Heart right ventricle (tissue), 16 donors: ENCODE measurements around the gene TNIP3. TPM values are rescaled to one million over a fixed set of nuclear protein-coding genes. Genes with fewer than 3 reads are reported as not detected.

Source experiments
- ATAC-seq, 8 donors: fragments of 200-7000 bp; cut with Tn5 transposase; one replicate each; pipeline ENCODE4 v1.9.1; 2020; ENCODE audit warnings: mild to moderate bottlenecking in 8 of 8, moderate library complexity in 8 of 8, moderate number of reproducible peaks in 1 of 8
- DNase-seq, 2 donors: peaks; one replicate each; pipeline ENCODE4 v3.0.0-alpha.2; 2020
- H3K27ac ChIP-seq, 10 donors: fragments of 200-600 bp; sonication (generic) in 2 of 10; one replicate each; pipeline versions ENCODE4 v1.5.0 to v1.8.0; 2020 to 2022; ENCODE audit warnings: mild to moderate bottlenecking in 3 of 10
- H3K27me3 ChIP-seq, 7 donors: fragments of 200-600 bp; one replicate each; pipeline ENCODE4 v1.8.0; 2021 to 2022; ENCODE audit warnings: mild to moderate bottlenecking in 2 of 7
- H3K36me3 ChIP-seq, 9 donors: fragments of 200-600 bp; sonication (generic) in 1 of 9; one replicate each; pipeline versions ENCODE4 v1.5.0 to v1.8.0; 2020 to 2022; ENCODE audit warnings: mild to moderate bottlenecking in 2 of 9
- H3K4me1 ChIP-seq, 9 donors: fragments of 200-600 bp; sonication (generic) in 1 of 9; one replicate each; pipeline versions ENCODE4 v1.5.0 to v1.8.0; 2020 to 2022; ENCODE audit warnings: mild to moderate bottlenecking in 4 of 9
- H3K4me3 ChIP-seq, 10 donors: fragments of 200-600 bp; sonication (generic) in 2 of 10; one replicate each; pipeline versions ENCODE4 v1.5.0 to v1.8.0; 2020 to 2022; ENCODE audit warnings: mild to moderate bottlenecking in 7 of 10, moderate library complexity in 2 of 10
- H3K9me3 ChIP-seq, 11 donors: fragments of 200-600 bp in 10 of 11; sonication (generic) in 2 of 11; one replicate each; pipeline versions ENCODE4 v1.5.0 to v1.8.0; 2013 to 2022; ENCODE audit warnings: mild to moderate bottlenecking in 2 of 11, control low read depth in 1 of 11, moderate library complexity in 1 of 11
- CTCF ChIP-seq, 9 donors: fragments of 200-600 bp; sonication (generic) in 2 of 9; IDR thresholded peaks; one replicate each; pipeline versions ENCODE4 v1.5.0 to v1.8.0; 2021 to 2022; ENCODE audit warnings: antibody characterized with exemption in 9 of 9, mild to moderate bottlenecking in 5 of 9, moderate library complexity in 1 of 9
- WGBS, 2 donors: extraction: QIAGEN DNeasy Blood & Tissue Kit; methylation state at CpG; one replicate each; pipeline ENCODE4 v1.1.7; 2013; ENCODE audit warnings: inconsistent platforms in 1 of 2; 5-methylcytosine and 5-hydroxymethylcytosine counted together
- intact Hi-C, 10 donors: fragments of 100-400 bp; cut with DNase I; formaldehyde crosslinking; loops; one replicate each; pipeline versions ENCODE4 v1.11.1 to v1.14.2; 2022
- polyA plus RNA-seq, 2 donors: library from polyadenylated mRNA; stranded (reverse); fragments of 200-250 nt; gene quantifications; one replicate each; pipeline ENCODE4 v1.2.3, GENCODE V29; 2013
- total RNA-seq, 10 donors: library from RNA; stranded (reverse); fragmentation: NEBNext Ultra II Directional in 3 of 10; extraction: Animal tissue kit (Norgen Biotek cat#: 25700) in 3 of 10; gene quantifications; one replicate each; pipeline versions ENCODE4 v1.2.1 to v1.2.4, GENCODE V29; 2021 to 2023
- donor health status: Arrhythmogenic right ventricular cardiomyopathy.
- donor health status: ischemic (EF 13 %, LVEDD 7.1; RV severe dilation, severe dysfunction).
- donor health status: healthy with polysubstance abuse.
- donor health status: DM: no; HTN: yes; CAD: no.
- donor health status: DM: no; HTN: no; CAD: no.
- donor health status: ischemic (EF 25% LVEDD 6.9; RV normal size, moderate dysfunction).
- donor health status: ischemic (EF 25% LVEDD 5.7; RV mildly dilated, moderate dysfunction).
- donor health status: healthy.
- donor health status: DM: yes; HTN: yes; CAD: no.
- donor health status: Ischemic cardiomyopathy.
- donor health status: ischemic (EF 35%, LVEDD 5.7; RV mildly dilated, moderate dysfunction).
- donor health status: nonischemic (EF 11% LVEDD 7.7; RV severe dilation, severe dysfunction).
- donor health status: DM: yes; HTN: yes; CAD: no.
- donor health status: PGD.
- donor health status: ischemic (EF 29% LVEDD 5.4; RV normal size, mild dysfunction).
- donor health status: nonischemic (EF 23%, LVEDD 6.1; RV moderate dilation, normal function).

Gene TNIP3
- total and polyA plus RNA-seq, 12 donors: 0.04 to 0.49 TPM; not detected in 10

- WGBS, 2 donors: 68 to 81% methylated on average over 4 of the region's 4 CpGs
- Histone ChIP-seq H3K27ac (peak overlapping the region in 1 of 10 donors; percentile 64), H3K36me3 (no peaks in the 10 kb centered on the region), H3K27me3 (peaks cover 0 to 23% (median 6%) of the 10 kb centered on the region in 7 donors), H3K4me1 (peaks cover 0 to 49% (median 9%) of the 10 kb centered on the region in 9 donors), H3K4me3 (no peak overlapping the region), H3K9me3 (no peaks in the 10 kb centered on the region)
- DNase-seq (no peak), ATAC-seq (no peak)
- no peak for TF ChIP-seq CTCF (IDR thresholded peaks at IDR 0.05)
- intact Hi-C loops: no loop called here
Observed at GRCh38 chr4:121154103-121154515, 10.0 kb downstream of the TNIP3 start.

GRCh38 chr4:121151942-121152341, 12.2 kb downstream of the TNIP3 start:
- 93 to 95% methylated on average over 1 of the region's 1 CpG for WGBS, 2 donors
- no peak for DNase-seq
- no peak for ATAC-seq

GRCh38 chr4:121150486-121150885, 13.6 kb downstream of the TNIP3 start:
- DNase-seq: no peak
- H3K36me3 ChIP-seq: no peaks in the 10 kb centered on the region
- intact Hi-C loops: no loop called here

More at GRCh38 chr4:121151942-121152341, 12.2 kb downstream of the TNIP3 start:
- H3K4me1 ChIP-seq: peaks cover 0 to 38% (median 7%) of the 10 kb centered on the region in 9 donors
- TF ChIP-seq CTCF (IDR thresholded peaks at IDR 0.05): no peak
- peaks cover 0 to 12% (median 0%) of the 10 kb centered on the region in 7 donors for H3K27me3 ChIP-seq
- H3K9me3 ChIP-seq: no peaks in the 10 kb centered on the region
- intact Hi-C loops: no loop called here
- H3K27ac ChIP-seq: no peak overlapping the region
- H3K36me3 ChIP-seq: no peaks in the 10 kb centered on the region
- H3K4me3 ChIP-seq: no peak overlapping the region

GRCh38 chr4:121150003-121150402, 14.1 kb downstream of the TNIP3 start:
- TF ChIP-seq CTCF (IDR thresholded peaks at IDR 0.05): no peak
- Histone ChIP-seq H3K4me1 (peaks cover 0 to 19% (median 0%) of the 10 kb centered on the region in 9 donors), H3K9me3 (no peaks in the 10 kb centered on the region), H3K27me3 (peaks cover 0 to 11% (median 0%) of the 10 kb centered on the region in 7 donors), H3K4me3 (no peak overlapping the region), H3K27ac (no peak overlapping the region), H3K36me3 (no peaks in the 10 kb centered on the region)
- WGBS, 2 donors: 81 to 87% methylated on average over 4 of the region's 4 CpGs
- intact Hi-C loops: no loop called here
- ATAC-seq: no peak
- DNase-seq: no peak

More at GRCh38 chr4:121150486-121150885, 13.6 kb downstream of the TNIP3 start:
- no peaks in the 10 kb centered on the region for H3K9me3 ChIP-seq
- 86 to 91% methylated on average over 1 of the region's 1 CpG for WGBS, 2 donors
- ATAC-seq: no peak
- H3K4me1 ChIP-seq: peaks cover 0 to 23% (median 0%) of the 10 kb centered on the region in 9 donors
- no peak for TF ChIP-seq CTCF (IDR thresholded peaks at IDR 0.05)
- H3K4me3 ChIP-seq: no peak overlapping the region
- H3K27me3 ChIP-seq: peaks cover 0 to 14% (median 0%) of the 10 kb centered on the region in 7 donors
- H3K27ac ChIP-seq: no peak overlapping the region
